MM.1S (cell line): ENCODE measurements around the gene TTC33.

Experiments used
- EZH2 ChIP-seq: fragments of 300-600 bp; sonication (generic); optimal IDR thresholded peaks from 2 replicates; pipeline ENCODE3; 2017; ENCODE audit warnings: low read depth, mild to moderate bottlenecking, antibody characterized with exemption, low read length, mixed read lengths
- EZH2phosphoT487 ChIP-seq: fragments of 300-600 bp; sonication (generic); IDR thresholded peaks from 2 replicates; pipeline ENCODE4 v1.6.1; 2018; ENCODE audit warnings: antibody characterized with exemption, low read length
- TF ChIP-seq, protein P1 (sequence below): fragments of 300-600 bp; sonication (generic); IDR thresholded peaks from 2 replicates; pipeline ENCODE4 v1.5.1; 2016; ENCODE audit warnings: antibody characterized with exemption, low read length, mixed read lengths

DNA sequence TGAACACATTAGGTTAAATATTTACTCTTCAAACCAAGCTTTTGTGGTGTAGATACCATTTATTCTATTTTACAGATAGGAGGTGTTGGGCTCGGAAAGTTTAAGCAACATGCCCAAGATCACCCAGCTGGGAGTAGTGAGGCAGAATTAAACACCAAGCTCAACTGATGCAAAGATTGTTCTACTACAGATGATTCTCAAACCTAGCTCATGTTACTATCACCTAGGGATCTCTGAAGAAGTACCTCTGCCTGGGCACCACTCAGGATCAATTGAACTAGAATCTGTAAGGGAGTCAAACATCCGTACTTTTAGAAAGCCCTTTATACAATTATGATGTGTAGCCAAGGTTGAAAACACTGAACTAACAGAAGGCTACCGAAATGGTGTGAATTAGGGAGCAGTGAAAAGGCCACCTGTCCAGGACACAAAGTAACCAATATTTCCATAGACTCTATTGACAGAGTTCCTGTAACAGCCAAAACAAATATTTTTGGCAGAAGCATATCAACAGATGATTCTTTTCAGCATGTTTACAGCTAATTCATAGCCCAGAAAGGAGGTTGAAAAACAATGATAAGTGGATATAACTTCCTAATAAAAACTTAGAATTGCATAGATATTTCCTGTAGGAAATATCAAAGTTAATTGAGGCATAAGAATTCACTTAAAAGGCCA is 234.5 kb downstream of the TTC33 start:
- TF ChIP-seq EZH2 (no peak), EZH2phosphoT487 (no peak)
- TF ChIP-seq, protein P1, sequence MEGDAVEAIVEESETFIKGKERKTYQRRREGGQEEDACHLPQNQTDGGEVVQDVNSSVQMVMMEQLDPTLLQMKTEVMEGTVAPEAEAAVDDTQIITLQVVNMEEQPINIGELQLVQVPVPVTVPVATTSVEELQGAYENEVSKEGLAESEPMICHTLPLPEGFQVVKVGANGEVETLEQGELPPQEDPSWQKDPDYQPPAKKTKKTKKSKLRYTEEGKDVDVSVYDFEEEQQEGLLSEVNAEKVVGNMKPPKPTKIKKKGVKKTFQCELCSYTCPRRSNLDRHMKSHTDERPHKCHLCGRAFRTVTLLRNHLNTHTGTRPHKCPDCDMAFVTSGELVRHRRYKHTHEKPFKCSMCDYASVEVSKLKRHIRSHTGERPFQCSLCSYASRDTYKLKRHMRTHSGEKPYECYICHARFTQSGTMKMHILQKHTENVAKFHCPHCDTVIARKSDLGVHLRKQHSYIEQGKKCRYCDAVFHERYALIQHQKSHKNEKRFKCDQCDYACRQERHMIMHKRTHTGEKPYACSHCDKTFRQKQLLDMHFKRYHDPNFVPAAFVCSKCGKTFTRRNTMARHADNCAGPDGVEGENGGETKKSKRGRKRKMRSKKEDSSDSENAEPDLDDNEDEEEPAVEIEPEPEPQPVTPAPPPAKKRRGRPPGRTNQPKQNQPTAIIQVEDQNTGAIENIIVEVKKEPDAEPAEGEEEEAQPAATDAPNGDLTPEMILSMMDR: no peak
